ENCODE data around the gene MAST4. TPM values are rescaled to one million over a fixed set of nuclear protein-coding genes. Genes with fewer than 3 reads are reported as not detected.

MAST4 gene
- total RNA-seq, 1 donor from 2014 or later = 22.3 TPM

GRCh38 chr5:66908230-66908629 is 312.0 kb downstream of the MAST4 start:
- peaks cover 9% of the 10 kb centered on the region for H3K4me1 Mint-ChIP-seq (ENCODE audit: low read depth, unreplicated experiment)

DNA sequence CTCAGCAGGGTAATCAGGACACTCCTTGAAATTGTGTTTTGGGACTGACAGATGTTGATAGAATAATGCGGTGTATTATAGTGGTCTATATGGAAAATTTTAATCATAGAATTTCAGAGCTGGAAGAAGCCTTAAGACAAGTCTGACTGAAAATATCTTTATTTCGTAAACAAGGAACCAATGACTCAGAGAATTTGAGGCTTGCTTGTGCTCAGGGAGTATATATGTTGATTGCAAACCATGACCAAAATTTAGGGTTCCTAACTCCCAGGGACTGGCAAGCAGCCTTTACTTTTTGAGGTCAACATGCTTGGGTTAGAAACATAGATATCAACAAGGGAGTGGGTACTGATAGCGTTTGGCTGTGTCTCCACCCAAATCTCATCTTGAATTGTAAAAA is 313.2 kb downstream of the MAST4 start:
- Mint-ChIP-seq H3K4me3 (ENCODE audit: unreplicated experiment) (no peak overlapping the region), H3K27ac (ENCODE audit: unreplicated experiment) (no peak overlapping the region), H3K27me3 (ENCODE audit: low read depth, unreplicated experiment) (peaks cover 2% of the 10 kb centered on the region), H3K36me3 (ENCODE audit: low read depth, unreplicated experiment) (no peaks in the 10 kb centered on the region), H3K9me3 (ENCODE audit: unreplicated experiment) (no peaks in the 10 kb centered on the region), H3K4me1 (ENCODE audit: low read depth, unreplicated experiment) (peaks cover 9% of the 10 kb centered on the region)
- Histone ChIP-seq H3K36me3 (ENCODE audit: insufficient read depth, low read length) (no peaks in the 10 kb centered on the region), H3K9ac (ENCODE audit: low read length) (no peak overlapping the region), H3K27ac (ENCODE audit: low read depth, low read length) (no peak overlapping the region), H3K79me2 (ENCODE audit: insufficient read depth, low read length) (no peaks in the 10 kb centered on the region), H3K27me3 (ENCODE audit: insufficient read depth, low read length) (no peaks in the 10 kb centered on the region), H3K9me3 (ENCODE audit: insufficient read depth, low read depth, low read length) (no peaks in the 10 kb centered on the region), H4K20me1 (ENCODE audit: insufficient read depth, low read length) (no peaks in the 10 kb centered on the region), H2AFZ (ENCODE audit: low read depth, low read length) (no peak overlapping the region), H3K4me1 (ENCODE audit: insufficient read depth, low read length) (no peaks in the 10 kb centered on the region), H3K4me2 (ENCODE audit: low read length) (no peak overlapping the region), H3K4me3 (ENCODE audit: insufficient read depth, low read depth, low read length) (no peak overlapping the region)
- FAIRE-seq (no peak), DNase-seq (ENCODE audit: low read depth) (no peak)
- TF ChIP-seq EZH2 (IDR thresholded peaks at IDR 0.05; ENCODE audit: insufficient read depth, low read length) (no peak), CTCF (IDR thresholded peaks at IDR 0.05; ENCODE audit: insufficient read depth, low read depth, low read length) (no peak)

More at GRCh38 chr5:66908230-66908629, 312.0 kb downstream of the MAST4 start:
- no peak overlapping the region for H3K4me2 ChIP-seq (ENCODE audit: low read length)
- H3K4me3 ChIP-seq (ENCODE audit: insufficient read depth, low read depth, low read length) = no peak overlapping the region
- H3K9ac ChIP-seq (ENCODE audit: low read length) = no peak overlapping the region
- H3K27ac ChIP-seq (ENCODE audit: low read depth, low read length) = no peak overlapping the region
- H3K79me2 ChIP-seq (ENCODE audit: insufficient read depth, low read length) = no peaks in the 10 kb centered on the region
- H3K27me3 ChIP-seq (ENCODE audit: insufficient read depth, low read length) = no peaks in the 10 kb centered on the region
- Mint-ChIP-seq H3K4me3 (ENCODE audit: unreplicated experiment) (no peak overlapping the region), H3K27ac (ENCODE audit: unreplicated experiment) (no peak overlapping the region), H3K9me3 (ENCODE audit: unreplicated experiment) (no peaks in the 10 kb centered on the region), H3K27me3 (ENCODE audit: low read depth, unreplicated experiment) (peaks cover 2% of the 10 kb centered on the region), H3K36me3 (ENCODE audit: low read depth, unreplicated experiment) (no peaks in the 10 kb centered on the region)
- H4K20me1 ChIP-seq (ENCODE audit: insufficient read depth, low read length) = no peaks in the 10 kb centered on the region
- H2AFZ ChIP-seq (ENCODE audit: low read depth, low read length) = no peak overlapping the region
- DNase-seq (ENCODE audit: low read depth) = no peak
- TF ChIP-seq CTCF (IDR thresholded peaks at IDR 0.05; ENCODE audit: insufficient read depth, low read depth, low read length) (no peak), EZH2 (IDR thresholded peaks at IDR 0.05; ENCODE audit: insufficient read depth, low read length) (no peak)
- no peak for FAIRE-seq
- H3K4me1 ChIP-seq (ENCODE audit: insufficient read depth, low read length) = no peaks in the 10 kb centered on the region
- H3K9me3 ChIP-seq (ENCODE audit: insufficient read depth, low read depth, low read length) = no peaks in the 10 kb centered on the region
- H3K36me3 ChIP-seq (ENCODE audit: insufficient read depth, low read length) = no peaks in the 10 kb centered on the region

DNA sequence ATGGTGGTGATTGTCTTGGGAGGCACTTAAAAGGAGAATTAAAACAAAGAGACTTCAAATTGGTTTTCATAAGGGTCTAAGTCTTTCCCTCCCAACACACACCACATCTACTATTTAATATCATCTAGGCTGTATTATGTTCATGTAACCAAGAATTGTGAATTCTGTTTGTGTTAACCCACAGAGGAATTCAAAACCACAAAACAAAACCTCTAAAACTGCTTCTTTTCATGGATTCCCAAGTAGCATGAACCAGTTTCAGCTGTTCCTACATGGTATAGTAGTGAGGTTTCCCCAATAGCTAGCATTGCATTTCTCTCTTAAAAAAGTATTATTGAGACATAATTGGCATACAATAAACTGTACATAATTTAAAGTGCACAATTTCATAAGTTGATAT is 316.6 kb downstream of the MAST4 start:
- H3K27me3 Mint-ChIP-seq (ENCODE audit: low read depth, unreplicated experiment) = no peaks in the 10 kb centered on the region
- H3K4me1 Mint-ChIP-seq (ENCODE audit: low read depth, unreplicated experiment) = peaks cover 8% of the 10 kb centered on the region
- no peaks in the 10 kb centered on the region for H3K9me3 ChIP-seq (ENCODE audit: insufficient read depth, low read depth, low read length)
- H4K20me1 ChIP-seq (ENCODE audit: insufficient read depth, low read length) = no peaks in the 10 kb centered on the region
- no peaks in the 10 kb centered on the region for H3K9me3 Mint-ChIP-seq (ENCODE audit: unreplicated experiment)
- H3K27me3 ChIP-seq (ENCODE audit: insufficient read depth, low read length) = no peaks in the 10 kb centered on the region
- no peak overlapping the region for H3K4me3 ChIP-seq (ENCODE audit: insufficient read depth, low read depth, low read length)
- no peak overlapping the region for H2AFZ ChIP-seq (ENCODE audit: low read depth, low read length)
- no peak for TF ChIP-seq CTCF (IDR thresholded peaks at IDR 0.05; ENCODE audit: insufficient read depth, low read depth, low read length)
- TF ChIP-seq EZH2 (IDR thresholded peaks at IDR 0.05; ENCODE audit: insufficient read depth, low read length) = no peak
- H3K27ac ChIP-seq (ENCODE audit: low read depth, low read length) = no peak overlapping the region
- H3K4me1 ChIP-seq (ENCODE audit: insufficient read depth, low read length) = no peaks in the 10 kb centered on the region
- H3K4me3 Mint-ChIP-seq (ENCODE audit: unreplicated experiment) = no peak overlapping the region
- no peaks in the 10 kb centered on the region for H3K36me3 ChIP-seq (ENCODE audit: insufficient read depth, low read length)
- H3K4me2 ChIP-seq (ENCODE audit: low read length) = no peak overlapping the region
- FAIRE-seq (no peak), DNase-seq (ENCODE audit: low read depth) (peak; percentile 32)
- H3K9ac ChIP-seq (ENCODE audit: low read length) = no peak overlapping the region
- H3K27ac Mint-ChIP-seq (ENCODE audit: unreplicated experiment) = no peak overlapping the region
- H3K36me3 Mint-ChIP-seq (ENCODE audit: low read depth, unreplicated experiment) = no peaks in the 10 kb centered on the region
- H3K79me2 ChIP-seq (ENCODE audit: insufficient read depth, low read length) = no peaks in the 10 kb centered on the region
